ENCODE results near the gene ETV3L. TPM values are rescaled to one million over a fixed set of nuclear protein-coding genes. Genes with fewer than 3 reads are reported as not detected.

The ETV3L gene
- total and polyA plus RNA-seq, 2 experiments from 2014 or later: not detected

DNA sequence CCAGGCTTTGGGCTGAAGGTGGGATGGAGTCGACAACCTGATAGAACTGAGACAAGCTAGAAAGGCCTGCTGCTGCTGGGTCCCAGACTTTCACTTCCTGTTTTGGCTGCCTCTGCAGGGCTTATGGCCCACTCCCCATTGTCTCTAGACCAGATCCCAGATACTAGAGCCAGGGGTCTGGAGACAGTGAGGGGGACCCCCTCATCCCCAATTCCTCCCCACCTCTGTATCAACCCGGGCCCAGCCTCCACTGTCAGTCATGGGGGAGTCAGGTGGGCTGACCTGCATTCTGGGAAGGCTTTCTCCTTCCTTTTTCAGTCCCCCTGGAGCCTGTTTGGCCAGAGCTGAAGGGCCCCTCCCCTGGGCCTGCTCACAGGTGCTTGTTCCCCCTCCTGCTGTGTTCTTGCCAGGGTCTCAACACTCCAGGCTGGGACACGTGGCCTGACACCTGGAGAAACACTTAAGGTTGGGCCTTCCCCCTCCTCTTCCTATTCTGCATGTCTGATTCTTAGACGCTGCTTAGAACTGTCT lies 18.0 kb upstream of the ETV3L start:
- DNase-seq: no peak
- Histone ChIP-seq H4K20me1 (ENCODE audit: insufficient read depth) (no peaks in the 10 kb centered on the region), H2AFZ (no peak overlapping the region), H3K4me1 (ENCODE audit: insufficient read depth) (no peaks in the 10 kb centered on the region), H3K27me3 (replicated peaks; ENCODE audit: insufficient read depth) (no peaks in the 10 kb centered on the region), H3K9me2 (ENCODE audit: insufficient read depth) (no peaks in the 10 kb centered on the region), H3K4me3 (no peak overlapping the region), H3K36me3 (ENCODE audit: low read depth) (0 out of 2 replicates have a peak, but pooled peaks cover 7% of the 10 kb centered on the region), H3K9me3 (ENCODE audit: low read depth) (no peaks in the 10 kb centered on the region), H3K79me2 (ENCODE audit: insufficient read depth) (peaks cover 12% of the 10 kb centered on the region; the same call in 1 of the 2 replicates), H3F3A (ENCODE audit: insufficient read depth) (peaks cover 19% of the 10 kb centered on the region), H3K27ac (no peak overlapping the region), H3K4me2 (ENCODE audit: unreplicated experiment) (no peak overlapping the region), H3K9ac (no peak overlapping the region)
- in situ Hi-C loops (cut with MboI): no loop called here
- TF ChIP-seq EZH2 (IDR thresholded peaks at IDR 0.05; ENCODE audit: insufficient read depth, poor library complexity, severe bottlenecking): no peak
- TF ChIP-seq EZH2phosphoT487 (IDR thresholded peaks at IDR 0.05; ENCODE audit: insufficient read depth, low read depth): no peak
- 75 to 81% methylated on average over 4 of the region's 4 CpGs for WGBS, 2 experiments (ENCODE audit: low coverage in 1 of 2, low lambda C conversion rate in 2 of 2, missing lambda C conversion rate in 2 of 2)

- Histone ChIP-seq H3K9ac (no peak overlapping the region), H3K4me1 (ENCODE audit: insufficient read depth) (no peaks in the 10 kb centered on the region), H3K9me3 (ENCODE audit: low read depth) (no peaks in the 10 kb centered on the region), H3F3A (ENCODE audit: insufficient read depth) (peaks cover 12% of the 10 kb centered on the region), H4K20me1 (ENCODE audit: insufficient read depth) (no peaks in the 10 kb centered on the region), H3K79me2 (ENCODE audit: insufficient read depth) (peaks cover 4% of the 10 kb centered on the region; the same call in 1 of the 2 replicates), H3K4me2 (ENCODE audit: unreplicated experiment) (no peak overlapping the region), H2AFZ (no peak overlapping the region), H3K36me3 (ENCODE audit: low read depth) (0 out of 2 replicates have a peak, but pooled peaks cover 4% of the 10 kb centered on the region), H3K9me2 (ENCODE audit: insufficient read depth) (no peaks in the 10 kb centered on the region), H3K27ac (no peak overlapping the region), H3K4me3 (no peak overlapping the region), H3K27me3 (replicated peaks; ENCODE audit: insufficient read depth) (no peaks in the 10 kb centered on the region)
- in situ Hi-C loops (cut with MboI): no loop called here
- TF ChIP-seq EZH2 (IDR thresholded peaks at IDR 0.05; ENCODE audit: insufficient read depth, poor library complexity, severe bottlenecking) (no peak), EZH2phosphoT487 (IDR thresholded peaks at IDR 0.05; ENCODE audit: insufficient read depth, low read depth) (no peak)
- no peak for DNase-seq
Observed at GRCh38 chr1:157116737-157117103, 17.1 kb upstream of the ETV3L start.

DNA sequence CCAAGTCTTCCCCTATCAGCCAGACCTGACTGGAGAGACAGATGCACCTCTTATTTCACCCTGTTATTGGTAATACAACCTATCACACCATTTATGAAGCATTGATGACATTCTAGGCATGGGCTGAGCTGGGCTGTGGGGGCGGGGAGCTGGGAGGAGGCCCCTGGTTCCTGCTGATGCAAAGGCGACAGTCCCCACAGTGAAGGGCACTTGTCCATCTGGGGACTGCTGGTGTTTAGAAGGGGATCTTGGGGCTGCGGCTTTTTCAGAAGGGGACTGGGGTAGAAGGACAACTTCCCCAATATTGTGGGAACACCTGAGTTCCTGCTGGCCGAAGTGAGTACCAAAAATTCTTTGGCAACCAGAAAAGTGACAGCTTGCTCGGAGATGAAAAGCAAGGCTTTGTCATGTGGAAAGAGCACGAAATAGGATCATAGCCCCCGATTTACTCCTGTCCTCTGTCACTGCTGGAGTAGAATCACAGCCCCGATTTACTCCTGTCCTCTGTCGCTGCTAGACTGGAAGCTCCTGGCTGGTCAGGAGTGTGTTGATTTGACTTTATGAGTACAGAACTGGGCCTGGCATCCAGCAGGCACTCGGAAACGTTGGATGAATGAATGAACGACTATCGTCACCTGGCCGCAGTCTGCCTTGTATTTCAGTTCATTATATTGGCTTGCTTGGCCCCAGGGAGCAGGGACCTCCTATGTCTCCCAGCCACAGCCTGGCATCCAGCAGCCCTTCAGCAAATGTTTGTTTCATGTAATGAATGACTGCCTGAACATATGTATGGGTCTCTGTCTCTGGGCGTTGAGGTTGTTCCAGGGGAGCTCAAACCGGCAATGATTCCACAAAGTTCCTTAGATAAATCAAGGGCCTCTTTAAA lies 16.5 kb upstream of the ETV3L start:
- H3K36me3 ChIP-seq (ENCODE audit: low read depth): no peaks in the 10 kb centered on the region
- H2AFZ ChIP-seq: no peak overlapping the region
- in situ Hi-C loops (cut with MboI): no loop called here
- no peak overlapping the region for H3K27ac ChIP-seq
- no peak overlapping the region for H3K9ac ChIP-seq
- no peak for DNase-seq
- H3K4me1 ChIP-seq (ENCODE audit: insufficient read depth): no peaks in the 10 kb centered on the region
- TF ChIP-seq EZH2phosphoT487 (IDR thresholded peaks at IDR 0.05; ENCODE audit: insufficient read depth, low read depth) (no peak), EZH2 (IDR thresholded peaks at IDR 0.05; ENCODE audit: insufficient read depth, poor library complexity, severe bottlenecking) (no peak)
- H3K4me3 ChIP-seq: no peak overlapping the region
- peaks cover 7% of the 10 kb centered on the region; the same call in 1 of the 2 replicates for H3F3A ChIP-seq (ENCODE audit: insufficient read depth)
- H3K9me2 ChIP-seq (ENCODE audit: insufficient read depth): no peaks in the 10 kb centered on the region
- H3K27me3 ChIP-seq (replicated peaks; ENCODE audit: insufficient read depth): no peaks in the 10 kb centered on the region
- H3K79me2 ChIP-seq (ENCODE audit: insufficient read depth): no peaks in the 10 kb centered on the region
- no peaks in the 10 kb centered on the region for H4K20me1 ChIP-seq (ENCODE audit: insufficient read depth)
- 66 to 67% methylated on average over 16 of the region's 16 CpGs for WGBS, 2 experiments (ENCODE audit: low coverage in 1 of 2, low lambda C conversion rate in 2 of 2, missing lambda C conversion rate in 2 of 2)
- H3K9me3 ChIP-seq (ENCODE audit: low read depth): no peaks in the 10 kb centered on the region
- H3K4me2 ChIP-seq (ENCODE audit: unreplicated experiment): no peak overlapping the region

DNA sequence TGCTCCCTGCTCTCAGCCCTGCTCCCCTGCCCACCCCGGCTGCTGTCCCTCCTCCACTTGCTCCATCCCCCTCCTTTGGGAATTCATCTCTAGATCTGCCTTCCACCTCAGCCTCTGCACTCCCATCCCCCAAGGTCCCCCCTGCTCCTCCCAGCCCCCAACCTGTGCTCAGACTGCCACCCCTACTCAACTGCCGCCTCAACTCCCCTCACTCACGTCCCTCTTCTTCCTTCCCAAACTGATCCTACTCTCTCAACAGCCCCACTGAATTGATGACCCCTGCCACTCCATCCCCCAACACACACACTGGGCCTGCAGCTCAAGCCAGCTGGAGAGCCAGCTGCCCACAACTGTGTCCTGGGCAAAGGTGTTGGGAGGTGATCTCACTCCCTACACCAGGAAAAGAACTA lies 15.8 kb upstream of the ETV3L start:
- no peak overlapping the region for H2AFZ ChIP-seq
- 63 to 66% methylated on average over 3 of the region's 3 CpGs for WGBS, 2 experiments (ENCODE audit: low coverage in 1 of 2, low lambda C conversion rate in 2 of 2, missing lambda C conversion rate in 2 of 2)

More for the DNA sequence above, 15.8 kb upstream of the ETV3L start:
- no peak for DNase-seq
- no peaks in the 10 kb centered on the region for H3K9me2 ChIP-seq (ENCODE audit: insufficient read depth)
- H3K36me3 ChIP-seq (ENCODE audit: low read depth): no peaks in the 10 kb centered on the region
- H3K27me3 ChIP-seq (replicated peaks; ENCODE audit: insufficient read depth): no peaks in the 10 kb centered on the region
- no peaks in the 10 kb centered on the region for H3K9me3 ChIP-seq (ENCODE audit: low read depth)
- no peaks in the 10 kb centered on the region for H3K4me1 ChIP-seq (ENCODE audit: insufficient read depth)
- no peak for TF ChIP-seq EZH2phosphoT487 (IDR thresholded peaks at IDR 0.05; ENCODE audit: insufficient read depth, low read depth)
- no peak for TF ChIP-seq EZH2 (IDR thresholded peaks at IDR 0.05; ENCODE audit: insufficient read depth, poor library complexity, severe bottlenecking)
- no peak overlapping the region for H3K4me2 ChIP-seq (ENCODE audit: unreplicated experiment)
- H3K9ac ChIP-seq: no peak overlapping the region
- H3K4me3 ChIP-seq: no peak overlapping the region
- no peak overlapping the region for H3K27ac ChIP-seq
- peaks cover 2% of the 10 kb centered on the region; the same call in 1 of the 2 replicates for H3F3A ChIP-seq (ENCODE audit: insufficient read depth)
- H4K20me1 ChIP-seq (ENCODE audit: insufficient read depth): no peaks in the 10 kb centered on the region
- in situ Hi-C loops (cut with MboI): no loop called here
- no peaks in the 10 kb centered on the region for H3K79me2 ChIP-seq (ENCODE audit: insufficient read depth)

All from GM23248 (cell line).